Dermis microvascular lymphatic vessel endothelial cell (primary cell): ENCODE measurements around the gene CCDC24. TPM values are rescaled to one million over a fixed set of nuclear protein-coding genes. Genes with fewer than 3 reads are reported as not detected.

Experiments used
- DNase-seq, 2 donors: peaks; one replicate each; pipeline versions ENCODE4 v3.0.0 to v3.0.0-alpha.2; 2010; ENCODE audit warnings: low read depth in 2 of 2
- total RNA-seq: library from RNA; depleted of rRNA; stranded (reverse); fragments of >200 nt; gene quantifications from 2 replicates; pipeline ENCODE4 v1.2.1, GENCODE V29; 2014

CCDC24 gene
- total RNA-seq, 1 donor from 2014 or later, result 1.3 TPM

- no peak for DNase-seq
Observed at GRCh38 chr1:44038876-44039657, 47.7 kb downstream of the CCDC24 start.

GRCh38 chr1:44040418-44040817 lies 49.0 kb downstream of the CCDC24 start:
- DNase-seq, result no peak

- DNase-seq, result no peak
Observed at GRCh38 chr1:44040846-44041245, 49.4 kb downstream of the CCDC24 start.

- no peak for DNase-seq
Observed at GRCh38 chr1:44043176-44044070, 52.0 kb downstream of the CCDC24 start.

GRCh38 chr1:44044071-44044801 lies 52.8 kb downstream of the CCDC24 start:
- DNase-seq, result no peak

GRCh38 chr1:44045064-44045463 lies 53.7 kb downstream of the CCDC24 start:
- no peak for DNase-seq

Other genes with a start within 250 kb of the CCDC24 start
- gene ARTN, start 57.8 kb upstream of the CCDC24 start, total RNA-seq, result not detected in 2 replicates
- gene IPO13, start 44.6 kb upstream of the CCDC24 start, total RNA-seq, result 5.5 and 10.9 TPM in 2 replicates
- 15.0 and 18.8 TPM in 2 replicates for gene DPH2, start 21.6 kb upstream of the CCDC24 start, total RNA-seq
- 111 and 125 TPM in 2 replicates for gene ATP6V0B, start 16.6 kb upstream of the CCDC24 start, total RNA-seq
- 44.0 and 56.8 TPM in 2 replicates for gene B4GALT2, start 12.4 kb upstream of the CCDC24 start, total RNA-seq
- gene SLC6A9, start 39.9 kb downstream of the CCDC24 start, total RNA-seq, result 0.13 TPM in 2 replicates
- not detected in 2 replicates for gene KLF17, start 127.2 kb downstream of the CCDC24 start, total RNA-seq
- gene KLF18, start 150.0 kb downstream of the CCDC24 start, total RNA-seq, result not detected in 2 replicates
- gene DMAP1, start 221.9 kb downstream of the CCDC24 start, total RNA-seq, result 11.4 and 16.8 TPM in 2 replicates